Caco-2 (cell line): ENCODE measurements around the gene PRICKLE4. TPM values are rescaled to one million over a fixed set of nuclear protein-coding genes. Genes with fewer than 3 reads are reported as not detected.

Source experiments
- BruUV-seq: library from RNA; stranded (reverse); fragments of 400-500 nt; replicated peaks from 2 replicates; lab custom pipeline; 2021; lab: Mats Ljungman, UMichigan
- CTCF ChIA-PET: fragments of 300-600 bp; sonication (Branson Sonifier 250); formaldehyde crosslinking; loops from one replicate; lab custom pipeline; 2022; ENCODE audit warnings: antibody characterized with exemption; lab: Charles Lee
- POLR2A ChIA-PET: fragments of 300-600 bp; sonication (Branson Sonifier 250); formaldehyde crosslinking; loops from one replicate; lab custom pipeline; 2022; ENCODE audit warnings: antibody characterized with exemption; lab: Charles Lee
- DNase-seq, 2 experiments: peaks; one replicate each; pipeline versions ENCODE4 v3.0.0 to v3.0.0-alpha.2; 2020 to 2022
- H3K27me3 ChIP-seq: replicated peaks from 2 replicates; pipeline ENCODE4 v1.6.0; 2011; ENCODE audit warnings: low read length; ENCODE audit not compliant: control insufficient read depth, insufficient read depth
- H3K36me3 ChIP-seq: 2 replicates; pipeline ENCODE4 v1.5.1; 2011; ENCODE audit warnings: low read length; ENCODE audit not compliant: control insufficient read depth, insufficient read depth
- H3K4me1 ChIP-seq: fragments of 250-450 bp; sonication (Bioruptor Pico); 2 replicates; pipeline ENCODE4 v1.5.1; 2020; ENCODE audit warnings: mild to moderate bottlenecking
- H3K4me3 ChIP-seq: 2 replicates; pipeline ENCODE4 v1.5.1; 2011; ENCODE audit warnings: low read depth, mild to moderate bottlenecking, control low read depth, low read length
- H3K9me3 ChIP-seq: fragments of 250-450 bp; sonication (Bioruptor Pico); 2 replicates; pipeline ENCODE4 v1.5.1; 2020; ENCODE audit warnings: mild to moderate bottlenecking, moderate library complexity
- H3K27ac Mint-ChIP-seq: one replicate; pipeline ENCODE4 v1.8.0; 2022; ENCODE audit warnings: mixed read lengths; ENCODE audit not compliant: unreplicated experiment
- H3K27me3 Mint-ChIP-seq: one replicate; pipeline ENCODE4 v1.8.0; 2022; ENCODE audit warnings: mixed read lengths; ENCODE audit not compliant: insufficient read depth, unreplicated experiment
- H3K36me3 Mint-ChIP-seq: one replicate; pipeline ENCODE4 v1.8.0; 2022; ENCODE audit warnings: mild to moderate bottlenecking, mixed read lengths; ENCODE audit not compliant: insufficient read depth, unreplicated experiment
- H3K4me1 Mint-ChIP-seq: one replicate; pipeline ENCODE4 v1.8.0; 2022; ENCODE audit warnings: low read depth, mixed read lengths; ENCODE audit not compliant: unreplicated experiment
- H3K4me3 Mint-ChIP-seq: one replicate; pipeline ENCODE4 v1.8.0; 2022; ENCODE audit warnings: mild to moderate bottlenecking, moderate library complexity, mixed read lengths; ENCODE audit not compliant: unreplicated experiment
- H3K9me3 Mint-ChIP-seq: one replicate; pipeline ENCODE4 v1.8.0; 2022; ENCODE audit warnings: mixed read lengths; ENCODE audit not compliant: unreplicated experiment
- intact Hi-C: fragments of 100-400 bp; cut with micrococcal nuclease; formaldehyde crosslinking; loops from one replicate; pipeline ENCODE4 v1.10.0; 2022; ENCODE audit not compliant: unreplicated experiment
- total RNA-seq: library from RNA; stranded (reverse); gene quantifications from 2 replicates; pipeline ENCODE4 v1.2.3, GENCODE V29; 2022
- TF ChIP-seq, protein P1 (sequence below), 2 experiments: fragments of 200-600 bp in 1 of 2; IDR thresholded peaks; 1 replicate in 1 of 2; 2 replicates in 1 of 2; pipeline versions ENCODE4 v1.5.1 to v1.8.0; 2011 to 2022; ENCODE audit warnings: antibody characterized with exemption in 1 of 2, control low read depth in 1 of 2, inconsistent platforms in 1 of 2, low read depth in 1 of 2, low read length in 1 of 2, mild to moderate bottlenecking in 1 of 2, moderate library complexity in 1 of 2; ENCODE audit not compliant: insufficient read depth in 1 of 2, severe bottlenecking in 1 of 2, unreplicated experiment in 1 of 2

PRICKLE4 gene
- total RNA-seq, 1 experiment from 2014 or later: 2.8 TPM

DNA sequence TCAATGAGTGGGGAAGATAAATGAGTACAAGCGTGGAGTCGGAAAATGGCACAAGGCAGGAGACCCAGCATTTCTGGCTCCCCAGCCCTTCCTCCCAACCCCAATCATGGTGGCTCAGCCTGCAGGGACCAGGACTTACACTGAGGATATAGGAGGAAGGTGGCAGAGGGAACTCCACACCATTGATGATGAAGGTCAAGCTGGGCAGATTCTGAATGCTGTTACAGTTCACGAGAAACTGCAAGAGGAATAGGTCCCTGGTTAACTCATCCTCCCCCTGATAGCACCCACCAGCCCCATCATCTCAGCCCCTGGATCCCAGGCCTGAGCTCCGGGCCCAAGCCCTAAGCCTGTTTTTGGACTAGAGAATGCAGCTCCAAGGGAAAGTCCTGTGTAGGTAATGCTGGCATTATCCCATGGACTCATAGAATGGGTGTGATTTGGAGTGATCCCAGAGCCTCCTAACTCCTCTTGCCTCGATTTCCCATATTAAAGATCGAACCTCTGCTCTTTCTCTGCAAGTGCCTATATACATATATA lies 42.9 kb upstream of the PRICKLE4 start:
- H3K4me3 ChIP-seq: no peak overlapping the region
- POLR2A ChIA-PET: no interaction called here
- TF ChIP-seq, protein P1, sequence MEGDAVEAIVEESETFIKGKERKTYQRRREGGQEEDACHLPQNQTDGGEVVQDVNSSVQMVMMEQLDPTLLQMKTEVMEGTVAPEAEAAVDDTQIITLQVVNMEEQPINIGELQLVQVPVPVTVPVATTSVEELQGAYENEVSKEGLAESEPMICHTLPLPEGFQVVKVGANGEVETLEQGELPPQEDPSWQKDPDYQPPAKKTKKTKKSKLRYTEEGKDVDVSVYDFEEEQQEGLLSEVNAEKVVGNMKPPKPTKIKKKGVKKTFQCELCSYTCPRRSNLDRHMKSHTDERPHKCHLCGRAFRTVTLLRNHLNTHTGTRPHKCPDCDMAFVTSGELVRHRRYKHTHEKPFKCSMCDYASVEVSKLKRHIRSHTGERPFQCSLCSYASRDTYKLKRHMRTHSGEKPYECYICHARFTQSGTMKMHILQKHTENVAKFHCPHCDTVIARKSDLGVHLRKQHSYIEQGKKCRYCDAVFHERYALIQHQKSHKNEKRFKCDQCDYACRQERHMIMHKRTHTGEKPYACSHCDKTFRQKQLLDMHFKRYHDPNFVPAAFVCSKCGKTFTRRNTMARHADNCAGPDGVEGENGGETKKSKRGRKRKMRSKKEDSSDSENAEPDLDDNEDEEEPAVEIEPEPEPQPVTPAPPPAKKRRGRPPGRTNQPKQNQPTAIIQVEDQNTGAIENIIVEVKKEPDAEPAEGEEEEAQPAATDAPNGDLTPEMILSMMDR (IDR thresholded peaks at IDR 0.05; ENCODE audit: insufficient read depth in 1 of 2, low read depth in 1 of 2, low read length in 1 of 2, severe bottlenecking in 1 of 2, unreplicated experiment in 1 of 2): no peak
- Mint-ChIP-seq H3K27me3 (no peaks in the 10 kb centered on the region), H3K4me1 (peaks cover 23% of the 10 kb centered on the region), H3K9me3 (no peaks in the 10 kb centered on the region), H3K36me3 (peaks cover 10% of the 10 kb centered on the region), H3K4me3 (no peak overlapping the region), H3K27ac (no peak overlapping the region)
- no peaks in the 10 kb centered on the region for H3K9me3 ChIP-seq
- intact Hi-C loops: no loop called here
- CTCF ChIA-PET: no interaction called here
- H3K36me3 ChIP-seq: no peaks in the 10 kb centered on the region
- DNase-seq: no peak
- peaks cover 56% of the 10 kb centered on the region for H3K4me1 ChIP-seq
- BruUV-seq: no TSS peak
- no peaks in the 10 kb centered on the region for H3K27me3 ChIP-seq

DNA sequence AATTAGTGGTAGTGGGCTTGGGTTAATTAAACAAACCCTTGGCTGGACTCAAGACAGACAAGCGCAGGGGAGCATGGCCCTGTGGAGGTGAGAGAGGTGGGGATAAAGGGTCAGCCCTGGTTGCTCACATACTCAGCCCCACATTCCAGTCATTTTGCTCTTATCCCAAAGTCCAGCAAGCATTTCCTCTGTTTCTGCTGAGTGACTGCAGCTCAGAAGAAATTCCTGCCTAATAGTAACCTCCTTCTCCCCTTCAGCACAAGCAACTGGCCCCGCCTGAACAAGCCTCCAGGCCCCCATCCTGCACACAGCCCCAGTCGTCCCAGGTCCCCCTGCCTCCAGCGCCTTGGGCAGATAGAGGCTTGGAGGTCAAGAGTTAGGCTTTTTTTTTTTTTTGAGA lies 41.5 kb upstream of the PRICKLE4 start:
- H3K9me3 ChIP-seq: no peaks in the 10 kb centered on the region
- Mint-ChIP-seq H3K4me1 (peaks cover 27% of the 10 kb centered on the region), H3K27ac (peak overlapping the region; percentile 70), H3K36me3 (peaks cover 14% of the 10 kb centered on the region), H3K27me3 (no peaks in the 10 kb centered on the region), H3K4me3 (peak overlapping the region; percentile 20), H3K9me3 (no peaks in the 10 kb centered on the region)
- H3K4me3 ChIP-seq: no peak overlapping the region
- H3K4me1 ChIP-seq: peaks cover 66% of the 10 kb centered on the region
- no peaks in the 10 kb centered on the region for H3K27me3 ChIP-seq
- BruUV-seq: no TSS peak
- TF ChIP-seq, protein P1 (IDR thresholded peaks at IDR 0.05; ENCODE audit: insufficient read depth in 1 of 2, low read depth in 1 of 2, low read length in 1 of 2, severe bottlenecking in 1 of 2, unreplicated experiment in 1 of 2): no peak
- H3K36me3 ChIP-seq: no peaks in the 10 kb centered on the region
- ChIA-PET POLR2A (no interaction called here), CTCF (no interaction called here)
- intact Hi-C loops: no loop called here
- DNase-seq: peak; percentile 49 to 74

DNA sequence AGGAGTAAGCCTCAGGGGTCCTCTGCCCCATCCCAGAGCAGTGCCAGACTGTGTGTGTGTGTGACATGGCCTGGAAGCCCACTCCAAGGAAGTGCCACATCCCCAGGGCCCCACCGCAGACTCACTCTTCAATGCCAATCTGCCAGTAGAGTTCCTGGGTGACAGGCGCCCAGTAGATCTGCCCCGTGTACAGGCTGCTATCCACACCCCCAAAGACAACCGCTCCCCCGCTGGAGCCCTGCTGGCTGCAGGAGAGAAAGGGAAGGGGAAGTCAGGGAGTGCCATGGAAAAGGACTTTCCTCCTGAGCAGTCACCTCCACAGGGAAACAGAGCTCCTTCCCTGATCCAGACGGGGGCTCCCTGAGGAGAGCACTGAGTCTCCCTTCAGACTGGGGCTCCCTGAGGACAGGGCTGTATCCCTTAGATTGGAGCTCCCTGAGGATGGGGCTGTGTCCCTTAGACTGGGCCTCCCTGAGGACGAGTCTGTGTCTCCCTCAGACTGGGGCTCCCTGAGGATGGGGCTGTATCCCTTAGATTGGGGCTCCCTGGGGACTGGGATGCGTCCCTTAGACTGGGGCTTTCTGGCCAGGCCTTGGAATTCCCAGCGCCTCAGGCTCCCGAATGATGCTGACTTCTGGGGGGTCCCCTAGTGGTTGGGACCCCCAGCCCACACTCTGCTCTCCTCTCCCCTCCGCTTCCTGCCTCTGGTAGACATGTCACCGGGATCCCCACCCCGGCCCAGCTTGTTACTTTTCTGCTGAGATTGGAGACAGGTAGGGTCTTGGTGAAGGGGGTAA lies 40.0 kb upstream of the PRICKLE4 start:
- intact Hi-C loops: loop anchor here (1.0 kb wide), 1 partner anchor 36 kb away; no protein-coding TSS in a partner anchor
- CTCF ChIA-PET: interaction anchor here (0.7 to 0.9 kb wide), 2 partner anchors 373 kb away, joined by 3 read pairs; no protein-coding TSS in a partner anchor
- no peak overlapping the region for H3K4me3 ChIP-seq
- Mint-ChIP-seq H3K36me3 (peaks cover 14% of the 10 kb centered on the region), H3K9me3 (no peaks in the 10 kb centered on the region), H3K4me1 (peaks cover 34% of the 10 kb centered on the region), H3K27ac (peak overlapping the region; percentile 92), H3K4me3 (no peak overlapping the region), H3K27me3 (no peaks in the 10 kb centered on the region)
- H3K27me3 ChIP-seq: no peaks in the 10 kb centered on the region
- TF ChIP-seq, protein P1 (IDR thresholded peaks at IDR 0.05; ENCODE audit: insufficient read depth in 1 of 2, low read depth in 1 of 2, low read length in 1 of 2, severe bottlenecking in 1 of 2, unreplicated experiment in 1 of 2): no peak
- no peaks in the 10 kb centered on the region for H3K9me3 ChIP-seq
- H3K36me3 ChIP-seq: no peaks in the 10 kb centered on the region
- DNase-seq: no peak
- BruUV-seq: no TSS peak
- POLR2A ChIA-PET: no interaction called here
- peaks cover 66% of the 10 kb centered on the region for H3K4me1 ChIP-seq
